Uterus (tissue), 2 donors: ENCODE data around the gene EIF2S1.

Experiments used
- POLR2A ChIP-seq, 2 donors: fragments of 450-650 bp; IDR thresholded peaks; one replicate each; pipeline ENCODE4 v1.6.1; 2016; ENCODE audit warnings: antibody characterized with exemption in 2 of 2, mild to moderate bottlenecking in 1 of 2, moderate library complexity in 1 of 2
- TF ChIP-seq, protein P1 (sequence below), 4 experiments: fragments of 200-600 bp in 2 of 4; fragments of 450-650 bp in 2 of 4; sonication (generic) in 2 of 4; IDR thresholded peaks; one replicate each; pipeline ENCODE4 v1.5.1; 2016 to 2019; ENCODE audit warnings: antibody characterized with exemption in 4 of 4, mild to moderate bottlenecking in 2 of 4, moderate library complexity in 1 of 4

DNA sequence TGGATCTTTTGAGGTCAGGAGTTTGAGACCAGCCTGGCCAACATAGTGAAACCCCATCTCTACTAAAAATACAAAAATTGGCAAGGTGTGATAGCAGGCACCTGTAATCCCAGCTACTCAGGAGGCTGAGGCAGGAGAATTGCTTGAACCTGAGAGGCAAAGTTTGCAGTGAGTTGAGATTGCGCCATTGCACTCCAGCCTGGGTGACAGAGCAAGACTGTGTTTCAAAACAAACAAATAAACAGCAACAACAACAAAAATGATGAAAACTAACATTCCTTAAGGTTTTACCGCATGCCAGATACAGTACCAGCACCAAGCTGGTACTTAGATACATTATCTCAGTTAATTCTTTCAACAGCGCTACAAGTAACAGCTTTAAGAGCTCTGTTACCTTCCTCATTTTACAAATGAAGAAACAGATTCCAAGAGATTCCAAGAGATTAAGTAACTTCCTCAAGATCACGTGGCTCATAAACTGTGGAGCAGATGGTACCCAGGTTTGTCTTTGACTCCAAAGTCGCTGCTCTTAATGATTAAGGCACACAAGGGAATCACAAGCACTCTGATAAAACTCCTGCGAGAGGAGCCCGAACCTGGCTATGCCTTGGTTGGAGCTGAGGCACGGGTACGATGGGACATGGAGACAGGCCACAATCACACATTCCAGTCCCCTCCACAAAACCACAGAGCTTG is 69.5 kb downstream of the EIF2S1 start:
- TF ChIP-seq POLR2A (IDR thresholded peaks at IDR 0.05): no peak
- TF ChIP-seq, protein P1, sequence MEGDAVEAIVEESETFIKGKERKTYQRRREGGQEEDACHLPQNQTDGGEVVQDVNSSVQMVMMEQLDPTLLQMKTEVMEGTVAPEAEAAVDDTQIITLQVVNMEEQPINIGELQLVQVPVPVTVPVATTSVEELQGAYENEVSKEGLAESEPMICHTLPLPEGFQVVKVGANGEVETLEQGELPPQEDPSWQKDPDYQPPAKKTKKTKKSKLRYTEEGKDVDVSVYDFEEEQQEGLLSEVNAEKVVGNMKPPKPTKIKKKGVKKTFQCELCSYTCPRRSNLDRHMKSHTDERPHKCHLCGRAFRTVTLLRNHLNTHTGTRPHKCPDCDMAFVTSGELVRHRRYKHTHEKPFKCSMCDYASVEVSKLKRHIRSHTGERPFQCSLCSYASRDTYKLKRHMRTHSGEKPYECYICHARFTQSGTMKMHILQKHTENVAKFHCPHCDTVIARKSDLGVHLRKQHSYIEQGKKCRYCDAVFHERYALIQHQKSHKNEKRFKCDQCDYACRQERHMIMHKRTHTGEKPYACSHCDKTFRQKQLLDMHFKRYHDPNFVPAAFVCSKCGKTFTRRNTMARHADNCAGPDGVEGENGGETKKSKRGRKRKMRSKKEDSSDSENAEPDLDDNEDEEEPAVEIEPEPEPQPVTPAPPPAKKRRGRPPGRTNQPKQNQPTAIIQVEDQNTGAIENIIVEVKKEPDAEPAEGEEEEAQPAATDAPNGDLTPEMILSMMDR (IDR thresholded peaks at IDR 0.05): no peak
